HG03439 (cell line): Measurements from ENCODE around the gene MAP4K1.

Experiments used
- ATAC-seq: cut with Tn5 transposase; IDR thresholded peaks from one replicate; pipeline ENCODE4 v1.9.1; 2021; ENCODE audit warnings: mild to moderate bottlenecking, moderate library complexity; ENCODE audit not compliant: unreplicated experiment

The MAP4K1 gene

GRCh38 chr19:38549061-38549460 is 68.7 kb downstream of the MAP4K1 start:
- no peak for ATAC-seq

- ATAC-seq: no peak
These were observed 70.3 kb downstream of the MAP4K1 start for GRCh38 chr19:38547421-38547820.

GRCh38 chr19:38545596-38545995 is 72.2 kb downstream of the MAP4K1 start:
- no peak for ATAC-seq

- ATAC-seq: no peak
These were observed 73.0 kb downstream of the MAP4K1 start for GRCh38 chr19:38544569-38545315.

- peak; percentile 64 for ATAC-seq
These were observed 73.8 kb downstream of the MAP4K1 start for GRCh38 chr19:38543807-38544568.

- ATAC-seq: no peak
These were observed 74.4 kb downstream of the MAP4K1 start for GRCh38 chr19:38543286-38543806.

- ATAC-seq: no peak
These were observed 75.7 kb downstream of the MAP4K1 start for GRCh38 chr19:38542040-38542439.

- no peak for ATAC-seq
These were observed 78.0 kb downstream of the MAP4K1 start for GRCh38 chr19:38539751-38540150.

- ATAC-seq: no peak
These were observed 78.8 kb downstream of the MAP4K1 start for GRCh38 chr19:38538793-38539528.

- no peak for ATAC-seq
These were observed 79.4 kb downstream of the MAP4K1 start for GRCh38 chr19:38538386-38538785.
